HG02678 (cell line): ENCODE data around the gene DHX34.
"Not testable (repeated sequence)": the region's sequence is repeated elsewhere in the genome, so short reads cannot be mapped to it uniquely, and the experiment has no call there.

ENCODE experiments used
- ATAC-seq: cut with Tn5 transposase; IDR thresholded peaks from one replicate; pipeline ENCODE4 v1.9.1; 2021; ENCODE audit warnings: mild to moderate bottlenecking, moderate library complexity; ENCODE audit not compliant: unreplicated experiment

DHX34 gene, protein sequence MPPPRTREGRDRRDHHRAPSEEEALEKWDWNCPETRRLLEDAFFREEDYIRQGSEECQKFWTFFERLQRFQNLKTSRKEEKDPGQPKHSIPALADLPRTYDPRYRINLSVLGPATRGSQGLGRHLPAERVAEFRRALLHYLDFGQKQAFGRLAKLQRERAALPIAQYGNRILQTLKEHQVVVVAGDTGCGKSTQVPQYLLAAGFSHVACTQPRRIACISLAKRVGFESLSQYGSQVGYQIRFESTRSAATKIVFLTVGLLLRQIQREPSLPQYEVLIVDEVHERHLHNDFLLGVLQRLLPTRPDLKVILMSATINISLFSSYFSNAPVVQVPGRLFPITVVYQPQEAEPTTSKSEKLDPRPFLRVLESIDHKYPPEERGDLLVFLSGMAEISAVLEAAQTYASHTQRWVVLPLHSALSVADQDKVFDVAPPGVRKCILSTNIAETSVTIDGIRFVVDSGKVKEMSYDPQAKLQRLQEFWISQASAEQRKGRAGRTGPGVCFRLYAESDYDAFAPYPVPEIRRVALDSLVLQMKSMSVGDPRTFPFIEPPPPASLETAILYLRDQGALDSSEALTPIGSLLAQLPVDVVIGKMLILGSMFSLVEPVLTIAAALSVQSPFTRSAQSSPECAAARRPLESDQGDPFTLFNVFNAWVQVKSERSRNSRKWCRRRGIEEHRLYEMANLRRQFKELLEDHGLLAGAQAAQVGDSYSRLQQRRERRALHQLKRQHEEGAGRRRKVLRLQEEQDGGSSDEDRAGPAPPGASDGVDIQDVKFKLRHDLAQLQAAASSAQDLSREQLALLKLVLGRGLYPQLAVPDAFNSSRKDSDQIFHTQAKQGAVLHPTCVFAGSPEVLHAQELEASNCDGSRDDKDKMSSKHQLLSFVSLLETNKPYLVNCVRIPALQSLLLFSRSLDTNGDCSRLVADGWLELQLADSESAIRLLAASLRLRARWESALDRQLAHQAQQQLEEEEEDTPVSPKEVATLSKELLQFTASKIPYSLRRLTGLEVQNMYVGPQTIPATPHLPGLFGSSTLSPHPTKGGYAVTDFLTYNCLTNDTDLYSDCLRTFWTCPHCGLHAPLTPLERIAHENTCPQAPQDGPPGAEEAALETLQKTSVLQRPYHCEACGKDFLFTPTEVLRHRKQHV

DNA sequence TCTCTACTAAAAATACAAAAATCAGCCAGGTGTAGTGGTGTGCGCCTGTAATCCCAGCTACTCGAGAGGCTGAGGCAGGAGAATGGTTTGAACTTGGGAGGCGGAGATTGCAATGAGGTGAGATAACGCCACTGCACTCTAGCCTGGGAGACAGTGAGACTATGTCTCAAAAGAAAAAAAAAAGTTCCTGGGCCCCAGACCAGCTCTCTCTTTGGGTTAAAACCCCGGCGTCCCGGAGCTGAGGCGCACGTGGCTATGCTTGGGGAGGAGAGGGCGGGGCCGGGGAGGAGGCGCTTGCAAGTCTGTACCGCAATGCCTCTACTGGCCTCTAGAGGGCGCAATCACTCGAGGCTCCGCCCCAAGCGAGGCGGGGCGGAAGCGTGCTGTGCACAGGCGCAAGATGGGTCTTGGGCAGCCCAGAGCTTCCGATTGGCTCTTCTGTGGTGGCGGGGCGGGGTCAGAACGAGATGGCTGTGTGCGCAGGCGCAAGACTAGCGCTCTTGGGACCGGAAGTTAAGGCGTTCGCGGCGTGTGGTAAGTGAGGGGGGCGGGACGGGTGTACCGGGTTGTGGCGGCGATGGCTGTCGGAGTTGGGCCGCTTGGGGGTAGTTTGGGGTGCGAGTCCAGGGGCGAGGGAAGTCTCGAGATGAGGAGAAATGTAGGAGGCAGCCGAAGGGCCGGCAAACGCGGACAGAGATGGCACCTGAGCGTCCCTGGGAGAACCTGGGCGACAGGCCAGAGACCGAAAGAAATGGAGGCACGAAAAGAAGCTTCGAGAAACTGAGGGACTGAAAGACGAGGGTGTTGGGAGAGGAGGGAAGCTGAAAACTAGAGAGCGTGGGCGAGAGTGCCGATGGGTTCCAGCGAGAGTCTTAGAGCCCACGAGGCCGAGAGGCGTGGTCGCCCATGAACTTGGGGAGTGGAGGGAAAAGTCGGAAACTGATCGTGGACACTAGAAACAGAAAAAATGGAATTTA, at the start of gene DHX34:
Gene DHX34, plus strand, starts transcription at position 497 of the 977 bp plus-strand sequence. CDS start 3,716 bp downstream, outside the sequence.
- peak; percentile 97 for ATAC-seq

DNA sequence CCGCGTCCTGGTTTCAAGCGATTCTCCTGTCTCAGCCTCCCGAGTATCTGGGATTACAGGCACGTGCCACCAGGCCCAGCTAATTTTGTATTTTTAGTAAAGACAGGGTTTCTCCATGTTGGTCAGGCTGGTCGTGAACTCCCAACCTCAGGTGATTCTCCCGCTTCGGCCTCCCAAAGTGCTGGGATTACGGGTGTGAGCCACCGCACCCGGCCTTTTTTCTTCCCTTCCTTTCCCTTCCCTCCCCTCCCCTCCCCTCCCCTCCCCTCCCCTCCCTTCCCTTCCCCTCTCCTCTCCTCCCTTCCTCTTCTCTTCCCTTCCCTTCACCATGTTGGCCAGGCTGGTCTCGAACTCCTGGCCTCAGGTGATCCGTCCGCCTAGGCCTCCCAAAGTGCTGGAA, 48.2 kb upstream of the DHX34 start:
- not testable (repeated sequence) for ATAC-seq

GRCh38 chr19:47302249-47302648, 46.9 kb upstream of the DHX34 start:
- no peak for ATAC-seq

GRCh38 chr19:47303966-47304365, 45.1 kb upstream of the DHX34 start:
- no peak for ATAC-seq

GRCh38 chr19:47305309-47305751, 43.8 kb upstream of the DHX34 start:
- ATAC-seq = no peak

- ATAC-seq = no peak
Observed at GRCh38 chr19:47306303-47306702, 42.8 kb upstream of the DHX34 start.

- no peak for ATAC-seq
Observed at GRCh38 chr19:47309038-47309437, 40.1 kb upstream of the DHX34 start.

- no peak for ATAC-seq
Observed at GRCh38 chr19:47309608-47310007, 39.5 kb upstream of the DHX34 start, which contains the start of gene C5AR1. Gene C5AR1 (plus strand): TSS chr19:47309861. CDS start chr19:47309896, 35 bp downstream.

DNA sequence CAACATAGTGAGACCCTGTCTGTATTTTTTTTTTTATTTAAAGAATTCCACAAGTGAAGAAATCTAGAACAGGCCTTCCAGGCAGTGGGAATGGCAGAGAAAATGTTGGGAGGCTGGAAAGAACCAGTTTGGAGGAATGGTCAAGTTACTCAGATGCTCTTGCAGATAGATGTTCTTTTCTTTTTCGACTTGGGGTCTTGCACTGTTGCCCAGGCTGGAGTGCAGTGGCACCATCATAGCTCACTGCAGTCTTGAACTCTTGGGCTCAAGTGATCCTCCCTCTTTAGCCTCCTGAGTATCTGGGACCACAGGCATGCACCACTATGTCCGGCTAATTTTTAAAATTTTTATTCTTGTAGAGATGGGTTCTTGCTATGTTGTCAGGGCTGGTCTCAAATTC, 38.8 kb upstream of the DHX34 start:
- ATAC-seq = no peak

- ATAC-seq = no peak
Observed at GRCh38 chr19:47310819-47311218, 38.3 kb upstream of the DHX34 start.

DNA sequence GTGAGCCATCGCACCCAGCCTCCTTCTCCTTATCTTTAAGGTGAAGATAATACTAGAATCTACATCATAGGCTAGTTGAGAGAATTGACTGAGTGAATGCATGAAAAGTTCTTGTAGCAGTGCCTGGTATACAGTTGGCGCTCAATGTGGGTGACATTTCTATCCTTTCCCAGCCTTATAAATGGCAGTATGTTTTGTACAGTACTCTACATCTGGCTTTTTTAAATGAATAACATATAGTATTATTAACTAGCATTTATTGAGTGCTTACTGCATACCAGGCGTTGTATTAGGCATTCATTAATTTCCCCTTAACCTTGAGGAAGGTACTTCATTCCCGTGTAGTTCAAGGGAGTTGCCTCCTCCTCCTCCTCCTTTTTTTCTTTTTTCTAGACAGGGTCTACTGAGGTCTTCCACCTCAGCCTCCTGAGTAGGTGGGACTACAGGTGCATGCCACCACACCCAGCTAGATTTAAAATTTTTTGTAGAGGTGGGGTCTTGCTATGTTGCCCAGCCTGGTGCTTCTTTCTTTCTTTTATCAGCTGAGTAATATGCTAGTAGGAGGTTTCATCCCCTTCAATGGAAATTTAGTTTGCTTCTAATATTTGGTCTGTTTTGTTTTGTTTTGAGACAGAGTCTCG, 36.6 kb upstream of the DHX34 start:
- ATAC-seq = no peak

GRCh38 chr19:47313754-47314295, 35.3 kb upstream of the DHX34 start:
- ATAC-seq = no peak

GRCh38 chr19:47315125-47315821, 33.8 kb upstream of the DHX34 start:
- ATAC-seq = no peak

DNA sequence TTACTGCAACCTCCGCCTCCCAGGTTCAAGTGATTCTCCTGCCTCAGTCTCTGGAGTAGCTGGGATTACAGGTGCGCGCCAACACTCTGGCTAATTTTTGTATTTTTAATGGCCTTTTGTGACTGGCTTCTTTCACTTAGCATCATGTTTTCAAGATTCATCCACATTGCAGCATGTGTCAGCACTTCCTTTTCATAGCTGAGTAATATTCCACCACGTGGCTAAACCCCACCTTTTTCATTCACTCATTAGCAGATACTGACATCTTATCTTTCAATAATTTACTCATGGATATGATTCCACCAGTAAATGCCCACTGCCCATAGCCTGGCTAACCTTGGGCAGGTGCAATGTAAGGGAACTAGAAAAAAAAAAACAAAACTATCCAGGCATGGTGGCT, 32.6 kb upstream of the DHX34 start:
- no peak for ATAC-seq

DNA sequence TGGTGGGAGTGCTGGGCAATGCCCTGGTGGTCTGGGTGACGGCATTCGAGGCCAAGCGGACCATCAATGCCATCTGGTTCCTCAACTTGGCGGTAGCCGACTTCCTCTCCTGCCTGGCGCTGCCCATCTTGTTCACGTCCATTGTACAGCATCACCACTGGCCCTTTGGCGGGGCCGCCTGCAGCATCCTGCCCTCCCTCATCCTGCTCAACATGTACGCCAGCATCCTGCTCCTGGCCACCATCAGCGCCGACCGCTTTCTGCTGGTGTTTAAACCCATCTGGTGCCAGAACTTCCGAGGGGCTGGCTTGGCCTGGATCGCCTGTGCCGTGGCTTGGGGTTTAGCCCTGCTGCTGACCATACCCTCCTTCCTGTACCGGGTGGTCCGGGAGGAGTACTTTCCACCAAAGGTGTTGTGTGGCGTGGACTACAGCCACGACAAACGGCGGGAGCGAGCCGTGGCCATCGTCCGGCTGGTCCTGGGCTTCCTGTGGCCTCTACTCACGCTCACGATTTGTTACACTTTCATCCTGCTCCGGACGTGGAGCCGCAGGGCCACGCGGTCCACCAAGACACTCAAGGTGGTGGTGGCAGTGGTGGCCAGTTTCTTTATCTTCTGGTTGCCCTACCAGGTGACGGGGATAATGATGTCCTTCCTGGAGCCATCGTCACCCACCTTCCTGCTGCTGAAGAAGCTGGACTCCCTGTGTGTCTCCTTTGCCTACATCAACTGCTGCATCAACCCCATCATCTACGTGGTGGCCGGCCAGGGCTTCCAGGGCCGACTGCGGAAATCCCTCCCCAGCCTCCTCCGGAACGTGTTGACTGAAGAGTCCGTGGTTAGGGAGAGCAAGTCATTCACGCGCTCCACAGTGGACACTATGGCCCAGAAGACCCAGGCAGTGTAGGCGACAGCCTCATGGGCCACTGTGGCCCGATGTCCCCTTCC, 28.9 kb upstream of the DHX34 start:
- ATAC-seq = no peak

DNA sequence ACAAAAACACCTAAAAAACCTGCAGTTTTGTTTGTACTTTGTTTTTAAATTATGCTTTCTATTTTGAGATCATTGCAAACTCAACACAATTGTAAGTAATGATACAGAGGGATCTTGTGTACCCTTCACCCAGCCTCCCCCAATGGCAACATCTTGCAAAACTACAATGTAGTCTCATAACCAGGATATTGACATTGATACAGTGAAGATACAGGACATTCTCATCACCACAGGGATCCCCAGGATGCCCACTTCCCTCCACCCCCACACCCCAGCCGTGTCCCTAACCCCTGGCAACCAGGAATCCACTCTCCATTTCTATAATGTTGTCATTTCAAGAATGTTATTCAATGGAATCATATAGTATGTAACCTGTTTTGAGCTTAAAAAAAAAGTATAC, 27.5 kb upstream of the DHX34 start:
- ATAC-seq = no peak

DNA sequence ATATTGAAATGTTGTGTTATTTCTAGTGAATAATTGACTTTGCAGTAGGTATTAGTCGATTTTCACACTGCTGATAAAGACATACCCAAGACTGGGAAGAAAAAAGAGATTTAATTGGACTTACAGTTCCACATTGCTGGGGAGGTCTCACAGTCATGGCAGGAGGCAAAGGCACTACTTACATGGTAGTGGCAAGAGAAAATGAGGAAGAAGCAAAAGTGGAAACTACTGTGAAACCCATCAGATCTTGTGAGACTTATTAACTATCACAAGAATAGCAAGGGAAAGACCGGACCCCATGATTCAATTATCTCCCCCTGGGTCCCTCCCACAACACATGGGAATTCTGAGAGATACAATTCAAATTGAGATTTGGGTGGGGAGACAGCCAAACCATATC, 27.1 kb upstream of the DHX34 start:
- ATAC-seq = no peak

GRCh38 chr19:47323409-47323808, 25.7 kb upstream of the DHX34 start:
- no peak for ATAC-seq
